Vagina (tissue), 2 donors: ENCODE measurements around the gene NOSTRIN. TPM values are rescaled to one million over a fixed set of nuclear protein-coding genes. Genes with fewer than 3 reads are reported as not detected.

ENCODE experiments used
- DNase-seq, 2 donors: peaks; one replicate each; pipeline ENCODE4 v3.0.0-alpha.2; 2017; ENCODE audit errors: extremely low spot score in 2 of 2
- H3K27ac ChIP-seq: fragments of 200-600 bp; sonication (generic); one replicate; pipeline ENCODE4 v1.5.1; 2019
- H3K27me3 ChIP-seq: fragments of 200-600 bp; sonication (generic); one replicate; pipeline ENCODE4 v1.5.1; 2019
- H3K36me3 ChIP-seq, 2 donors: fragments of 200-600 bp; sonication (generic); one replicate each; pipeline ENCODE4 v1.5.1; 2017 to 2019
- H3K4me1 ChIP-seq: fragments of 200-600 bp; sonication (generic); one replicate; pipeline ENCODE4 v1.5.1; 2019
- H3K4me3 ChIP-seq, 2 donors: fragments of 200-600 bp; sonication (generic); 1 replicate in 1 of 2; 2 replicates in 1 of 2; pipeline ENCODE4 v1.5.1; 2016 to 2019
- H3K9me3 ChIP-seq: fragments of 200-600 bp; sonication (generic); one replicate; pipeline ENCODE4 v1.5.1; 2019
- CTCF ChIP-seq, 3 experiments: fragments of 450-650 bp in 2 of 3; fragments of 200-600 bp in 1 of 3; sonication (generic) in 1 of 3; IDR thresholded peaks; one replicate each; pipeline ENCODE4 v1.5.1; 2017 to 2019; ENCODE audit warnings: antibody characterized with exemption in 3 of 3, mild to moderate bottlenecking in 2 of 3, moderate library complexity in 2 of 3
- POLR2A ChIP-seq, 2 donors: fragments of 450-650 bp; IDR thresholded peaks; one replicate each; pipeline ENCODE4 v1.6.1; 2017; ENCODE audit warnings: antibody characterized with exemption in 2 of 2, mild to moderate bottlenecking in 2 of 2, moderate library complexity in 2 of 2
- POLR2AphosphoS5 ChIP-seq, 2 donors: sonication (generic); formaldehyde crosslinking; IDR thresholded peaks; one replicate each; pipeline ENCODE4 v1.9.0; 2017; ENCODE audit warnings: antibody characterized with exemption in 2 of 2, mild to moderate bottlenecking in 2 of 2, low read depth in 1 of 2; ENCODE audit not compliant: insufficient read depth in 1 of 2
- intact Hi-C: fragments of 100-400 bp; cut with DNase I; formaldehyde crosslinking; loops from one replicate; pipeline ENCODE4 v1.15.1; 2023
- total RNA-seq: library from RNA; depleted of rRNA; stranded (reverse); fragments of >200 nt; gene quantifications from one replicate; pipeline ENCODE4 v1.2.3, GENCODE V29; 2016

Gene NOSTRIN
- total RNA-seq, 1 donor from 2014 or later: 30.0 TPM

- Histone ChIP-seq H3K36me3 (no peaks in the 10 kb centered on the region), H3K27ac (no peak overlapping the region), H3K4me1 (no peaks in the 10 kb centered on the region), H3K27me3 (no peaks in the 10 kb centered on the region), H3K9me3 (no peaks in the 10 kb centered on the region), H3K4me3 (no peak overlapping the region)
- no peak for DNase-seq
- intact Hi-C loops: no loop called here
- no peak for TF ChIP-seq POLR2AphosphoS5 (IDR thresholded peaks at IDR 0.05; ENCODE audit: insufficient read depth in 1 of 2, low read depth in 1 of 2)
- TF ChIP-seq CTCF (IDR thresholded peaks at IDR 0.05): no peak
- TF ChIP-seq POLR2A (IDR thresholded peaks at IDR 0.05): no peak
Measured at GRCh38 chr2:168897449-168897848, 95.0 kb downstream of the NOSTRIN start.

DNA sequence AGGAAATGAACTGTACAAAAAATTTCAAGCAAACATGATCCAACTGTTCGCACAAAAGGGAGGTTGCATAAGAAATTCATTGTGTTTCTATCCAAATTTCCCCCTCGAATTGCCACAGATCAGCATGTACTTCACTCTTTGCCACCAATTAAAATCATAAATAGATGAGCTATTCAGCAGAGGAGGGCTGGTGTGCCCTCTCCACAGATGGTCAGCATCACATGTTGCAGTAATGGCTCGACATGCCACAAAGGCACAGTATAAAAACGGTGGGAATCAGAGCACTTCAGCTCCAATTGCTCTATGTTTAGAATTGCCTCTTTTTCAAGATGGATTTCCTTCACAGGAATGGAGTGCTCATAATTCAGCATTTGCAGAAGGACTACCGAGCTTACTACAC, 98.6 kb downstream of the NOSTRIN start, which contains the start of gene G6PC2:
G6PC2 (plus strand) TSS at position 289 of the 400 bp plus-strand sequence; CDS start at position 330, 41 bp downstream.
- intact Hi-C loops: no loop called here
- H3K9me3 ChIP-seq: no peaks in the 10 kb centered on the region
- H3K4me1 ChIP-seq: no peaks in the 10 kb centered on the region
- TF ChIP-seq POLR2AphosphoS5 (IDR thresholded peaks at IDR 0.05; ENCODE audit: insufficient read depth in 1 of 2, low read depth in 1 of 2) (no peak), CTCF (IDR thresholded peaks at IDR 0.05) (no peak), POLR2A (IDR thresholded peaks at IDR 0.05) (no peak)
- no peak for DNase-seq
- H3K27ac ChIP-seq: no peak within 1 kb of the TSS
- no peaks in the 10 kb centered on the region for H3K36me3 ChIP-seq
- no peak within 1 kb of the TSS for H3K4me3 ChIP-seq
- H3K27me3 ChIP-seq: no peaks in the 10 kb centered on the region

- intact Hi-C loops: no loop called here
- no peaks in the 10 kb centered on the region for H3K27me3 ChIP-seq
- no peak overlapping the region for H3K27ac ChIP-seq
- no peak overlapping the region for H3K4me3 ChIP-seq
- DNase-seq: no peak
- H3K4me1 ChIP-seq: no peaks in the 10 kb centered on the region
- no peaks in the 10 kb centered on the region for H3K36me3 ChIP-seq
- TF ChIP-seq CTCF (IDR thresholded peaks at IDR 0.05) (no peak), POLR2AphosphoS5 (IDR thresholded peaks at IDR 0.05; ENCODE audit: insufficient read depth in 1 of 2, low read depth in 1 of 2) (no peak), POLR2A (IDR thresholded peaks at IDR 0.05) (no peak)
- H3K9me3 ChIP-seq: no peaks in the 10 kb centered on the region
Measured at GRCh38 chr2:168903888-168904287, 101.5 kb downstream of the NOSTRIN start.

DNA sequence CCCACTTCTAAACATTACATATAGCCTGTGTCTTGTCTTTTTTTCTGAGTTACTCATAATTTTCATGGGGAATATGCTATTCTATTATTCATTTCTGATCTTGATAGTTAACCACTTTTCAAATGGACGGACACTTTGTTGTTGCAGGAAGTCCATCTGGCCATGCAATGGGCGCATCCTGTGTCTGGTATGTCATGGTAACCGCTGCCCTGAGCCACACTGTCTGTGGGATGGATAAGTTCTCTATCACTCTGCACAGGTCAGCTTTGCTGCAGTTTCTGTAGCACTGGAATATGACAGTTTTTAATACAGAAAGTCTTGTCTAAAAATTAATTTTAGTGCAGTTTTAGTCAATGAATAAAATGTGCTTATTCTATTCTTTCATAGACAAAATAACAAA, 101.9 kb downstream of the NOSTRIN start:
- H3K4me3 ChIP-seq: no peak overlapping the region
- H3K27me3 ChIP-seq: no peaks in the 10 kb centered on the region
- intact Hi-C loops: no loop called here
- TF ChIP-seq CTCF (IDR thresholded peaks at IDR 0.05) (no peak), POLR2AphosphoS5 (IDR thresholded peaks at IDR 0.05; ENCODE audit: insufficient read depth in 1 of 2, low read depth in 1 of 2) (no peak), POLR2A (IDR thresholded peaks at IDR 0.05) (no peak)
- H3K36me3 ChIP-seq: no peaks in the 10 kb centered on the region
- H3K27ac ChIP-seq: no peak overlapping the region
- H3K4me1 ChIP-seq: no peaks in the 10 kb centered on the region
- no peaks in the 10 kb centered on the region for H3K9me3 ChIP-seq
- no peak for DNase-seq

DNA sequence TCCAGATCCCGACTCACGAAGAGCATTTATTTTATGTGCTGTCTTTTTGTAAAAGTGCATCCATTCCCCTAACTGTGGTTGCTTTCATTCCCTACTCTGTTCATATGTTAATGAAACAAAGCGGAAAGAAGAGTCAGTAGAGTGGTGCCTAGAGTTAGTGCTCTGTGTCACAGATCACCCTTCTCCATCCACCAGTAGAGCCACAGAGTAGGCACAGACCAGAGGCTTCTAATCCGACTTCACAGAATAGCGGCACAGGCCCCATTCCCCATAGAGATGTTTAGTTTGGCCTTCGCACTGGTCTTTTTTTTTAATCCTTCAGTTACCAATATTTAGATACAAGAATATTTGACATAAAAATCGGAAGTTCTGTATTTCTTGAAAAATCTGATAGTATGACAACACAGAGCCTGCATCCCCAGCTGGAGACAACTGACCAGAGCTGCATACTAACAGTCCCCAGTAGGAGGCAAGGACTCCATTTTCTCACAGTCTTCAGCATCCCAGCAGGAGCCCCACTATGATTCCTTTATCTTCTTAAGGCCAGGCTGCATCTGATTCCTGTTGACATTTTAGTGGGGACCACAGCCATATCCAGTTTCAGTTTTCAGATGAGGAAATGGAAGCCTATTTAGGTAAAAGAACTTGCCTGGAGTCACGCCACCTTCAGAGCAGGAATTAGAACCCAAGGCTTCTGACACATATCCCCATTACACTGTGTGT, 105.7 kb downstream of the NOSTRIN start:
- TF ChIP-seq CTCF (IDR thresholded peaks at IDR 0.05) (no peak), POLR2AphosphoS5 (IDR thresholded peaks at IDR 0.05; ENCODE audit: insufficient read depth in 1 of 2, low read depth in 1 of 2) (no peak), POLR2A (IDR thresholded peaks at IDR 0.05) (no peak)
- no peaks in the 10 kb centered on the region for H3K36me3 ChIP-seq
- H3K4me3 ChIP-seq: no peak overlapping the region
- no peak for DNase-seq
- no peaks in the 10 kb centered on the region for H3K9me3 ChIP-seq
- H3K27ac ChIP-seq: no peak overlapping the region
- no peaks in the 10 kb centered on the region for H3K4me1 ChIP-seq
- no peaks in the 10 kb centered on the region for H3K27me3 ChIP-seq
- intact Hi-C loops: no loop called here
